ENCODE data around the gene ABCC6.
"Not testable (repeated sequence)": the region's sequence is repeated elsewhere in the genome, so short reads cannot be mapped to it uniquely, and the experiment has no call there.

Gene ABCC6

GRCh38 chr16:16222850-16223661 lies at the start of gene ABCC6:
ABCC6 (minus strand) TSS chr16:16223494; CDS start chr16:16223434, 60 bp downstream.
- not testable (repeated sequence) for H3K27me3 ChIP-seq (ENCODE audit: insufficient read depth, poor library complexity, severe bottlenecking); H3K9me3 ChIP-seq (ENCODE audit: severe bottlenecking); H3K4me1 ChIP-seq (ENCODE audit: insufficient read depth, poor library complexity, severe bottlenecking); H3K27ac ChIP-seq (ENCODE audit: poor library complexity, severe bottlenecking); H3K4me3 ChIP-seq (ENCODE audit: severe bottlenecking); DNase-seq (ENCODE audit: low spot score); H3K36me3 ChIP-seq (ENCODE audit: low read depth)
- ATAC-seq (ENCODE audit: low read depth), result peak; percentile 90

- not testable (repeated sequence) for H3K27ac ChIP-seq (ENCODE audit: poor library complexity, severe bottlenecking); H3K27me3 ChIP-seq (ENCODE audit: insufficient read depth, poor library complexity, severe bottlenecking); H3K4me1 ChIP-seq (ENCODE audit: insufficient read depth, poor library complexity, severe bottlenecking); H3K36me3 ChIP-seq (ENCODE audit: low read depth); H3K9me3 ChIP-seq (ENCODE audit: severe bottlenecking); DNase-seq (ENCODE audit: low spot score); ATAC-seq (ENCODE audit: low read depth); H3K4me3 ChIP-seq (ENCODE audit: severe bottlenecking)
Observed at GRCh38 chr16:16272573-16273221, 49.4 kb upstream of the ABCC6 start.

DNA sequence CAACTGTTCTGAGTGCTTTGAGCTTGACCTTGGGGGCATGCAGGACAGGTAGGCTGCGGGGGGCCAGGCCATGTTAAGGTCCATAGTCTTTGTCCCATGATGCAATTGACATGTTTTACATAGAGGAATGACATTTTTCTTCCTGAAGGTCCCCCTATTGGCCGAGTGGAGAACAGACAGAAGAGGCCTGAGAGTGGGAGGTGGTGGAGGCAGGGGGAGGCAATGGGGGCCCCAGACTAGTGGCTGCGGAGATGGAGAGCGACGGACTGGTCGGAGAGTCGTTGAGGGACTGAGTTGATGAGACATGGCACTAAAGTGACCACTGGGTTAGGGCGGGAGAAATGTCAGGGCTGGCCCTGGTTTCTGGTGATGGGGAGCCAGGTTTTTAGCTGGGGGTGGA lies 48.4 kb upstream of the ABCC6 start:
- not testable (repeated sequence) for H3K4me1 ChIP-seq (ENCODE audit: insufficient read depth, poor library complexity, severe bottlenecking); H3K27me3 ChIP-seq (ENCODE audit: insufficient read depth, poor library complexity, severe bottlenecking); H3K9me3 ChIP-seq (ENCODE audit: severe bottlenecking); H3K4me3 ChIP-seq (ENCODE audit: severe bottlenecking); DNase-seq (ENCODE audit: low spot score); H3K36me3 ChIP-seq (ENCODE audit: low read depth); ATAC-seq (ENCODE audit: low read depth); H3K27ac ChIP-seq (ENCODE audit: poor library complexity, severe bottlenecking)

GRCh38 chr16:16268185-16268808 lies 45.0 kb upstream of the ABCC6 start:
- not testable (repeated sequence) for H3K4me1 ChIP-seq (ENCODE audit: insufficient read depth, poor library complexity, severe bottlenecking); DNase-seq (ENCODE audit: low spot score); H3K36me3 ChIP-seq (ENCODE audit: low read depth); H3K4me3 ChIP-seq (ENCODE audit: severe bottlenecking); H3K9me3 ChIP-seq (ENCODE audit: severe bottlenecking); H3K27me3 ChIP-seq (ENCODE audit: insufficient read depth, poor library complexity, severe bottlenecking); H3K27ac ChIP-seq (ENCODE audit: poor library complexity, severe bottlenecking); ATAC-seq (ENCODE audit: low read depth)

- not testable (repeated sequence) for H3K36me3 ChIP-seq (ENCODE audit: low read depth); H3K4me1 ChIP-seq (ENCODE audit: insufficient read depth, poor library complexity, severe bottlenecking); H3K9me3 ChIP-seq (ENCODE audit: severe bottlenecking); H3K4me3 ChIP-seq (ENCODE audit: severe bottlenecking); H3K27ac ChIP-seq (ENCODE audit: poor library complexity, severe bottlenecking); ATAC-seq (ENCODE audit: low read depth); H3K27me3 ChIP-seq (ENCODE audit: insufficient read depth, poor library complexity, severe bottlenecking); DNase-seq (ENCODE audit: low spot score)
Observed at GRCh38 chr16:16267708-16268107, 44.4 kb upstream of the ABCC6 start.

- H3K4me3 ChIP-seq (ENCODE audit: severe bottlenecking); H3K27ac ChIP-seq (ENCODE audit: poor library complexity, severe bottlenecking); DNase-seq (ENCODE audit: low spot score); H3K4me1 ChIP-seq (ENCODE audit: insufficient read depth, poor library complexity, severe bottlenecking); ATAC-seq (ENCODE audit: low read depth); H3K27me3 ChIP-seq (ENCODE audit: insufficient read depth, poor library complexity, severe bottlenecking); H3K36me3 ChIP-seq (ENCODE audit: low read depth); H3K9me3 ChIP-seq (ENCODE audit: severe bottlenecking): not testable (repeated sequence)
Observed at GRCh38 chr16:16265044-16265443, 41.8 kb upstream of the ABCC6 start.

GRCh38 chr16:16263947-16264346 lies 40.7 kb upstream of the ABCC6 start:
- DNase-seq (ENCODE audit: low spot score); H3K4me1 ChIP-seq (ENCODE audit: insufficient read depth, poor library complexity, severe bottlenecking); H3K27me3 ChIP-seq (ENCODE audit: insufficient read depth, poor library complexity, severe bottlenecking); ATAC-seq (ENCODE audit: low read depth); H3K36me3 ChIP-seq (ENCODE audit: low read depth); H3K4me3 ChIP-seq (ENCODE audit: severe bottlenecking); H3K27ac ChIP-seq (ENCODE audit: poor library complexity, severe bottlenecking); H3K9me3 ChIP-seq (ENCODE audit: severe bottlenecking): not testable (repeated sequence)

DNA sequence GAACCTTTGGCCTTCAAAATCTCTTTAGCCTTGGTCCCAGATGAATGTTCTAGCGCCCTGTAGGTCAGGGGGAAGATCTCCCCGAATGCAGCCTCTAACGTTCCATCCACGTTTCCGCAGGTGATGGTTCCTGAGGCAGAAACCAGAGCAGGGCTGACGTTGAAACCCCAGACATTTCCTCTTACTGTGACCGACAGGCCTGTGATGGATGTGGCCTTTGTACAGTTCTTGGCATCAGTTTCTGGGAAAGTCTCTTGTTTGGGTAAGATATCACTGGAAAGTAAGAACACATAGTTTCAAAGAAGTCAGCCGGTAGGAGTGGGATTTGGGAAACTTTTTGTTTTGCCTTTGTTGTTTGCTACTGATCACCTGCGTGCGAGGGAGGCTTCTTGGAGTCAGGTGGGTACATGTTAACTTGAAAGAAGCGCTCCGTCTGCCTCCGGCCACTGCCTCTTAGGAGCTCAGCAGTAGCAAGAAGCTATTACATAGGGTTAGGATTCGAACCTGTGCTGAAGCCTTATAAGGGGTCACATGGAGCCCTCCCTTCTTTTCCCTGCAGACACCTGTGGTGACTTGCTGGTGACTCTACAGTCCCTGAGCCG lies 39.8 kb upstream of the ABCC6 start:
- H3K36me3 ChIP-seq (ENCODE audit: low read depth); H3K4me3 ChIP-seq (ENCODE audit: severe bottlenecking); DNase-seq (ENCODE audit: low spot score); H3K27me3 ChIP-seq (ENCODE audit: insufficient read depth, poor library complexity, severe bottlenecking); ATAC-seq (ENCODE audit: low read depth); H3K27ac ChIP-seq (ENCODE audit: poor library complexity, severe bottlenecking); H3K4me1 ChIP-seq (ENCODE audit: insufficient read depth, poor library complexity, severe bottlenecking); H3K9me3 ChIP-seq (ENCODE audit: severe bottlenecking): not testable (repeated sequence)

- not testable (repeated sequence) for H3K4me3 ChIP-seq (ENCODE audit: severe bottlenecking); H3K27ac ChIP-seq (ENCODE audit: poor library complexity, severe bottlenecking); H3K27me3 ChIP-seq (ENCODE audit: insufficient read depth, poor library complexity, severe bottlenecking); H3K9me3 ChIP-seq (ENCODE audit: severe bottlenecking); H3K4me1 ChIP-seq (ENCODE audit: insufficient read depth, poor library complexity, severe bottlenecking); H3K36me3 ChIP-seq (ENCODE audit: low read depth); ATAC-seq (ENCODE audit: low read depth); DNase-seq (ENCODE audit: low spot score)
Observed at GRCh38 chr16:16259971-16260370, 36.7 kb upstream of the ABCC6 start.

DNA sequence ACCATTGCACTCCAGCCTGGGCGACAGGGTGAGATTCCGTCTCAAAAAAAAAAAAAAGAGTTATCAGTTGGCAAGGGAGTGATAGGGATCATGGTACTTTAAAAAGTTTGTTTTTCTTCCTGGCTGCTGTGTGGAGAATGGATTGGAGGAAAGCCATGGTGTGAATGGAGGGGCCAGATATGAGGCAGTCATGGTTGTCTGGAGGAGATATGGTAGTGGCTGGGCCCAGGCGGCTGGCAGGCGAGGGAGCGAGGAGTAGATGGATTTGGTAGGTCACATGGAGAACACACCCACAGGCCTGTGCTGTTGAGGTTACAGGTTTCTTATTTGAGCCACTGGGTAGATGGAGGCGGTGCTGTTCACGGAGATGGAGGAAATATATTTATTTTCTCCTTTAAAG lies 35.5 kb upstream of the ABCC6 start:
- not testable (repeated sequence) for H3K27me3 ChIP-seq (ENCODE audit: insufficient read depth, poor library complexity, severe bottlenecking); H3K4me1 ChIP-seq (ENCODE audit: insufficient read depth, poor library complexity, severe bottlenecking); H3K27ac ChIP-seq (ENCODE audit: poor library complexity, severe bottlenecking); DNase-seq (ENCODE audit: low spot score); ATAC-seq (ENCODE audit: low read depth); H3K36me3 ChIP-seq (ENCODE audit: low read depth); H3K9me3 ChIP-seq (ENCODE audit: severe bottlenecking); H3K4me3 ChIP-seq (ENCODE audit: severe bottlenecking)

- DNase-seq (ENCODE audit: low spot score); H3K27ac ChIP-seq (ENCODE audit: poor library complexity, severe bottlenecking); H3K9me3 ChIP-seq (ENCODE audit: severe bottlenecking); H3K4me3 ChIP-seq (ENCODE audit: severe bottlenecking); ATAC-seq (ENCODE audit: low read depth); H3K27me3 ChIP-seq (ENCODE audit: insufficient read depth, poor library complexity, severe bottlenecking); H3K4me1 ChIP-seq (ENCODE audit: insufficient read depth, poor library complexity, severe bottlenecking); H3K36me3 ChIP-seq (ENCODE audit: low read depth): not testable (repeated sequence)
Observed at GRCh38 chr16:16257301-16257923, 34.1 kb upstream of the ABCC6 start.
